ENCODE measurements around the gene GUCA1A. TPM values are rescaled to one million over a fixed set of nuclear protein-coding genes. Genes with fewer than 3 reads are reported as not detected.

Gene GUCA1A
- total RNA-seq, 2 experiments from 2014 or later = not detected

DNA sequence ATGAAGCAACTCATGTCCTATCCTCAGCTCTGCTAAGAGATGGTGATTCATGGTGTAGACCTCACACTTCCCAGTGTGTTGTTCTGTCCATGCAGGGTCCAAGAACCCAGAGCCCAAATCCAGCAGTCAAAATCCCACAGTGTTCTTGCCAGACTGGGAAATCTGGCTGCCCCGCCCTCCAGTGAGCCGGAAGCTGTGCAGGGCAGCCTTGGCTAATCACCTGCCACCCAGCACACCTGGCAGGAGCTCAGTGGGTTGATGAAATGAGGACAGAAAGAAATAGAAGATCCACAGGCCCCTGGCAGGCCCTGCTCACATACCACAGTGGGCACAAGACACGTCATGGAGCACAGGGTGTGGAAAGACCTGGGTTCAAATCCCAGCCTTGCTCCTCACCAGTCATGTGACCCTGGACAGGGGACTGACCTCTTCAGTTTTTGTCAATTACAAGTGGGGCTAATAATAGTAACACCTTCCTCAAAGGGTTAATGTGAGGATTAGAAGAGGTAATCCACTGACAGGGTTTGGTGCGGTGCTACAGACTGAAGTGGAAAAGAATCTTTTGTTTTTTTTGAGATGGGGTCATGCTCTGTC, 13.6 kb upstream of the GUCA1A start:
- Histone ChIP-seq H3K36me3 (ENCODE audit: insufficient read depth, low read length) (no peaks in the 10 kb centered on the region), H3K9me2 (ENCODE audit: insufficient read depth, low read length) (no peaks in the 10 kb centered on the region), H2AFZ (ENCODE audit: low read length) (no peak overlapping the region), H3K9me3 (ENCODE audit: low read length) (no peaks in the 10 kb centered on the region), H3K27ac (ENCODE audit: low read depth, low read length, poor library complexity, severe bottlenecking) (no peak overlapping the region), H3K79me2 (ENCODE audit: insufficient read depth, low read depth, low read length) (no peaks in the 10 kb centered on the region), H3K4me2 (ENCODE audit: low read length) (no peak overlapping the region), H3K4me1 (ENCODE audit: insufficient read depth, low read length, poor library complexity, severe bottlenecking) (no peaks in the 10 kb centered on the region), H3K4me3 (ENCODE audit: low read depth, low read length, poor library complexity, severe bottlenecking) (no peak overlapping the region), H4K20me1 (ENCODE audit: insufficient read depth, low read length) (no peaks in the 10 kb centered on the region; the same call in 1 of the 2 replicates)
- BruUV-seq (replicated peaks) = no TSS peak
- no peak for DNase-seq (ENCODE audit: low spot score)
- no peak for TF ChIP-seq EZH2phosphoT487 (IDR thresholded peaks at IDR 0.05; ENCODE audit: borderline replicate concordance, low read depth, low read length)
- TF ChIP-seq, protein P1, sequence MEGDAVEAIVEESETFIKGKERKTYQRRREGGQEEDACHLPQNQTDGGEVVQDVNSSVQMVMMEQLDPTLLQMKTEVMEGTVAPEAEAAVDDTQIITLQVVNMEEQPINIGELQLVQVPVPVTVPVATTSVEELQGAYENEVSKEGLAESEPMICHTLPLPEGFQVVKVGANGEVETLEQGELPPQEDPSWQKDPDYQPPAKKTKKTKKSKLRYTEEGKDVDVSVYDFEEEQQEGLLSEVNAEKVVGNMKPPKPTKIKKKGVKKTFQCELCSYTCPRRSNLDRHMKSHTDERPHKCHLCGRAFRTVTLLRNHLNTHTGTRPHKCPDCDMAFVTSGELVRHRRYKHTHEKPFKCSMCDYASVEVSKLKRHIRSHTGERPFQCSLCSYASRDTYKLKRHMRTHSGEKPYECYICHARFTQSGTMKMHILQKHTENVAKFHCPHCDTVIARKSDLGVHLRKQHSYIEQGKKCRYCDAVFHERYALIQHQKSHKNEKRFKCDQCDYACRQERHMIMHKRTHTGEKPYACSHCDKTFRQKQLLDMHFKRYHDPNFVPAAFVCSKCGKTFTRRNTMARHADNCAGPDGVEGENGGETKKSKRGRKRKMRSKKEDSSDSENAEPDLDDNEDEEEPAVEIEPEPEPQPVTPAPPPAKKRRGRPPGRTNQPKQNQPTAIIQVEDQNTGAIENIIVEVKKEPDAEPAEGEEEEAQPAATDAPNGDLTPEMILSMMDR (conservative IDR thresholded peaks at IDR 0.05; ENCODE audit: low read length) = no peak
- POLR2A ChIA-PET = no interaction called here
- intact Hi-C loops (cut with micrococcal nuclease; ENCODE audit: unreplicated experiment) = loop anchor here (10.0 kb wide), 1 partner anchor 555 kb away; no protein-coding TSS in a partner anchor
- CTCF ChIA-PET (ENCODE audit: unreplicated experiment) = no interaction called here

DNA sequence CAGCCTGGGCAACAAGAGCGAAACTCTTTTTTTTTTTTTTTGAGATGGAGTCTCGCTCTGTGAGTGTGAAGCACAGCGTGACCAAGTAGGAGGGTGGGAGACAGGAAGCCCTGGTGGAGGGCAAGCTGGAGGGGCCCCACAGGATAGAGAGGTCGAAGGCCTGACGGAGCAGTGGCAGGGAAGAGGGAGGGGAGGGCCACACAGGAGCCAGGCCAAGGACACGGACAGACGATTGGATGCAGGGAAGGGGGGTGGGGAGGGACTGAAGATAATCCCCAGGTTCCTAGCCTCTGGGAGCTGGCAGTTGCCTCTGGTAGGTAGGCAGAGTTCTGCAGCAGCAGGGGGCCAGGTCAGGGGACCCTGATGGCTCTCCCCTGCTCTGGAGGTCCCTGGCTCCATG, 10.8 kb upstream of the GUCA1A start:
- TF ChIP-seq EZH2phosphoT487 (IDR thresholded peaks at IDR 0.05; ENCODE audit: borderline replicate concordance, low read depth, low read length) = no peak
- TF ChIP-seq, protein P1 (conservative IDR thresholded peaks at IDR 0.05; ENCODE audit: low read length) = no peak
- DNase-seq (ENCODE audit: low spot score) = no peak
- Histone ChIP-seq H3K4me1 (ENCODE audit: insufficient read depth, low read length, poor library complexity, severe bottlenecking) (no peaks in the 10 kb centered on the region), H3K4me2 (ENCODE audit: low read length) (no peak overlapping the region), H4K20me1 (ENCODE audit: insufficient read depth, low read length) (no peaks in the 10 kb centered on the region), H3K4me3 (ENCODE audit: low read depth, low read length, poor library complexity, severe bottlenecking) (no peak overlapping the region), H3K36me3 (ENCODE audit: insufficient read depth, low read length) (no peaks in the 10 kb centered on the region), H3K9me2 (ENCODE audit: insufficient read depth, low read length) (no peaks in the 10 kb centered on the region), H2AFZ (ENCODE audit: low read length) (no peak overlapping the region), H3K79me2 (ENCODE audit: insufficient read depth, low read depth, low read length) (no peaks in the 10 kb centered on the region), H3K9me3 (ENCODE audit: low read length) (no peaks in the 10 kb centered on the region), H3K27ac (ENCODE audit: low read depth, low read length, poor library complexity, severe bottlenecking) (no peak overlapping the region)
- ChIA-PET POLR2A (interaction anchor here (1.1 kb wide), 1 partner anchor 395 kb away, joined by 3 read pairs; no protein-coding TSS in a partner anchor), CTCF (ENCODE audit: unreplicated experiment) (no interaction called here)
- intact Hi-C loops (cut with micrococcal nuclease; ENCODE audit: unreplicated experiment) = loop anchor here (10.0 kb wide), 1 partner anchor 558 kb away; no protein-coding TSS in a partner anchor
- no TSS peak for BruUV-seq (replicated peaks)

DNA sequence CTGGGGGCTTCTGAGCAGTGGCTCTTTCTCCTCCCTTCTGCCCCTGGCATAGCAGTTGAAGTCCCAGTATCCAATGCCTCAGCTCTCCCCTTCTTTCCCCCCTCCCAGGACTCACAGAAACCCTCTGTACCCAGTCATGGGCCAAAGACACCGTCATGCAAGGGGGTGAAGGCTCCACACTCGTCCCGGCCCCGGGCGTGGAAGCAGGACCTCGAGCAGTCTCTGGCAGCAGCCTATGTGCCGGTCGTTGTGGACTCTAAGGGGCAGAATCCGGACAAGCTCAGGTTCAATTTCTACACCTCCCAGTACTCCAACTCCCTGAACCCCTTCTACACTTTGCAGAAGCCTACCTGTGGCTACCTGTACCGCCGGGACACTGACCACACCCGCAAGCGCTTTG, 10.4 kb upstream of the GUCA1A start:
- H3K27ac ChIP-seq (ENCODE audit: low read depth, low read length, poor library complexity, severe bottlenecking) = no peak overlapping the region
- no peaks in the 10 kb centered on the region for H3K4me1 ChIP-seq (ENCODE audit: insufficient read depth, low read length, poor library complexity, severe bottlenecking)
- H3K4me2 ChIP-seq (ENCODE audit: low read length) = no peak overlapping the region
- TF ChIP-seq, protein P1 (conservative IDR thresholded peaks at IDR 0.05; ENCODE audit: low read length) = no peak
- no peak for TF ChIP-seq EZH2phosphoT487 (IDR thresholded peaks at IDR 0.05; ENCODE audit: borderline replicate concordance, low read depth, low read length)
- no peak for DNase-seq (ENCODE audit: low spot score)
- H3K4me3 ChIP-seq (ENCODE audit: low read depth, low read length, poor library complexity, severe bottlenecking) = no peak overlapping the region
- H3K36me3 ChIP-seq (ENCODE audit: insufficient read depth, low read length) = no peaks in the 10 kb centered on the region
- intact Hi-C loops (cut with micrococcal nuclease; ENCODE audit: unreplicated experiment) = loop anchor here (1.0 to 10.0 kb wide), 2 partner anchors 23 to 558 kb away; no protein-coding TSS in a partner anchor
- H4K20me1 ChIP-seq (ENCODE audit: insufficient read depth, low read length) = no peaks in the 10 kb centered on the region
- CTCF ChIA-PET (ENCODE audit: unreplicated experiment) = no interaction called here
- H3K9me3 ChIP-seq (ENCODE audit: low read length) = no peaks in the 10 kb centered on the region
- H3K9me2 ChIP-seq (ENCODE audit: insufficient read depth, low read length) = no peaks in the 10 kb centered on the region
- no peaks in the 10 kb centered on the region for H3K79me2 ChIP-seq (ENCODE audit: insufficient read depth, low read depth, low read length)
- no peak overlapping the region for H2AFZ ChIP-seq (ENCODE audit: low read length)
- BruUV-seq (replicated peaks) = no TSS peak
- POLR2A ChIA-PET = no interaction called here
